HepG2 (cell line): Measurements from ENCODE around the gene ZNF530. TPM values are rescaled to one million over a fixed set of nuclear protein-coding genes. Genes with fewer than 3 reads are reported as not detected.

Experiments used
- FOXK2 ChIP-seq: fragments of 450-650 bp; IDR thresholded peaks from 2 replicates; pipeline ENCODE4 v1.6.1; 2016
- GFI1 ChIP-seq: sonication (generic); formaldehyde crosslinking; IDR thresholded peaks from 2 replicates; pipeline ENCODE4 v1.5.0; 2020; ENCODE audit warnings: missing genetic modification reagents, mild to moderate bottlenecking, borderline replicate concordance
- HOXA5 ChIP-seq: sonication (generic); formaldehyde crosslinking; IDR thresholded peaks from 2 replicates; pipeline ENCODE4 v1.4.0; 2020; ENCODE audit warnings: missing genetic modification reagents
- KAT8 ChIP-seq: IDR thresholded peaks from 2 replicates; pipeline ENCODE4 v1.6.1; 2016; ENCODE audit warnings: missing genetic modification reagents, missing compliant biosample characterization
- MXD1 ChIP-seq: sonication (generic); formaldehyde crosslinking; IDR thresholded peaks from 2 replicates; pipeline ENCODE4 v1.4.0; 2020; ENCODE audit warnings: mild to moderate bottlenecking, missing genetic modification reagents
- RCOR2 ChIP-seq: IDR thresholded peaks from 2 replicates; pipeline ENCODE4 v1.6.1; 2016; ENCODE audit warnings: missing biosample characterization, missing genetic modification reagents
- REPIN1 ChIP-seq: sonication (generic); formaldehyde crosslinking; IDR thresholded peaks from 2 replicates; pipeline ENCODE4 v1.8.0; 2022; ENCODE audit warnings: missing genetic modification reagents, low read depth, mild to moderate bottlenecking, borderline replicate concordance
- SYNCRIP ChIP-seq: fragments of 200-400 bp; formaldehyde crosslinking; IDR thresholded peaks from 2 replicates; pipeline ENCODE4 v1.6.1; 2018; ENCODE audit warnings: mild to moderate bottlenecking, low read depth, low read length; ENCODE audit not compliant: insufficient read depth
- TSC22D2 ChIP-seq: sonication (generic); formaldehyde crosslinking; IDR thresholded peaks from 2 replicates; pipeline ENCODE4 v1.5.1; 2020; ENCODE audit warnings: missing genetic modification reagents, mild to moderate bottlenecking, borderline replicate concordance
- ZBTB7B ChIP-seq: sonication (generic); formaldehyde crosslinking; IDR thresholded peaks from 2 replicates; pipeline ENCODE4 v1.4.0; 2020; ENCODE audit warnings: missing genetic modification reagents
- ZKSCAN1 ChIP-seq: fragments of 150-350 bp; IDR thresholded peaks from 2 replicates; pipeline ENCODE4 v1.6.1; 2014; ENCODE audit warnings: low read length
- ZNF251 ChIP-seq: sonication (generic); formaldehyde crosslinking; IDR thresholded peaks from 2 replicates; pipeline ENCODE4 v1.9.0; 2021; ENCODE audit warnings: mild to moderate bottlenecking, missing genetic modification reagents
- ZNF446 ChIP-seq: sonication (generic); formaldehyde crosslinking; IDR thresholded peaks from 2 replicates; pipeline ENCODE4 v1.5.0; 2020; ENCODE audit warnings: mild to moderate bottlenecking, missing genetic modification reagents
- ZNF549 ChIP-seq: sonication (generic); formaldehyde crosslinking; IDR thresholded peaks from 2 replicates; pipeline ENCODE4 v1.5.0; 2020; ENCODE audit warnings: missing genetic modification reagents
- ZNF589 ChIP-seq: sonication (generic); formaldehyde crosslinking; conservative IDR thresholded peaks from 2 replicates; pipeline ENCODE4 v1.8.0; 2022; ENCODE audit warnings: mild to moderate bottlenecking, moderate library complexity, missing genetic modification reagents
- ZNF672 ChIP-seq: sonication (generic); formaldehyde crosslinking; IDR thresholded peaks from 2 replicates; pipeline ENCODE4 v1.8.1; 2022; ENCODE audit warnings: missing genetic modification reagents
- polyA plus RNA-seq, 8 experiments: library from polyadenylated mRNA; depleted of rRNA in 3 of 8; stranded (reverse) in 7 of 8; unstranded in 1 of 8; fragments of >200 nt; fragmentation: Illumina TruSeq in 4 of 8; extraction: Trizol in 4 of 8; gene quantifications; 2 replicates each; pipeline versions ENCODE4 v1.2.1 to v1.2.3, GENCODE V29; 2011 to 2016; ENCODE audit warnings: low read depth in 4 of 8, missing spikeins in 1 of 8, mixed read lengths in 1 of 8; ENCODE audit not compliant: insufficient read depth in 1 of 8
- total RNA-seq, 5 experiments: library from RNA; depleted of rRNA; stranded (reverse); fragments of >200 nt; fragmentation: Illumina TruSeq; extraction: Trizol; gene quantifications; 2 replicates each; pipeline ENCODE4 v1.2.3, GENCODE V29; 2016; ENCODE audit warnings: low read depth in 1 of 5
- TF ChIP-seq, protein P1 (sequence below): sonication (generic); formaldehyde crosslinking; IDR thresholded peaks from 2 replicates; pipeline ENCODE4 v1.4.0; 2020; ENCODE audit warnings: mild to moderate bottlenecking, missing genetic modification reagents
- TF ChIP-seq, protein P2 (sequence below): sonication (generic); formaldehyde crosslinking; IDR thresholded peaks from 2 replicates; pipeline ENCODE4 v1.4.0; 2020; ENCODE audit warnings: missing genetic modification reagents
- TF ChIP-seq, protein P3 (sequence below): sonication (generic); formaldehyde crosslinking; IDR thresholded peaks from 2 replicates; pipeline ENCODE4 v1.8.0; 2022; ENCODE audit warnings: missing genetic modification reagents, mild to moderate bottlenecking, inconsistent platforms, borderline replicate concordance

Gene ZNF530
- total and polyA plus RNA-seq, 2 of the 13 experiments (the other 11 are each of a cell fraction or from before 2014, with no cell fraction given), result 1.1 to 7.8 TPM

DNA sequence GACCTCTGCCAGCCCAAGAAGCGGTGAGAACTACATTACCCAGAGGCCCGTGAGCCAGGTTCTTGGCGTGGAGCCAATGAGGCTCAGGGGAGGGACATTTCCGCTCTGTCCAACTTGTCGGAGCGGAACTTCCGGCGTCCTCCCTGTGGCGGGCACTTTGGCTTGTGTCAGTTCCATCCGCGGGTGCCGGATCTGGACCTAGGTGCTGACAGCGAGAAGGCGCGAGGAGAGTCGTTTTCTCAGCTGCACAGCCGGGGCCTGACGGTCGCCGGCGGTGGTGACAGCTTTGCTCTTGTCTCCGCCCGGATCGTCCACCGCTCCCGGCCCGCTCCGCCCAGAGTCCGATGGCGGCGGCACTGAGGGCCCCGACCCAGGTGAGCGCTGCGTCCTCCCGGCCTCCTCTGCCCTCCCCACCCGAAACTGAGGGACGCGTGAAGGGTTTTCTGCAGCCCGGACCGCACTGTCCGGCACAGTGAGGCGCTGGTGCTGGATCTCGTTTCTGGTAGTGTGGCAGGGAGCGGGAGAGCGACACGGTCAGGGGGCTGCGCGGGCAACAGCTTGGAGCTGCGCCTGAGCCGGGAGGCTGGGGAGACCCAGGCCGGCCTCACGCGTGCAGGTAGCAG, at the start of gene ZNF530 (continued):
- TF ChIP-seq, protein P1, sequence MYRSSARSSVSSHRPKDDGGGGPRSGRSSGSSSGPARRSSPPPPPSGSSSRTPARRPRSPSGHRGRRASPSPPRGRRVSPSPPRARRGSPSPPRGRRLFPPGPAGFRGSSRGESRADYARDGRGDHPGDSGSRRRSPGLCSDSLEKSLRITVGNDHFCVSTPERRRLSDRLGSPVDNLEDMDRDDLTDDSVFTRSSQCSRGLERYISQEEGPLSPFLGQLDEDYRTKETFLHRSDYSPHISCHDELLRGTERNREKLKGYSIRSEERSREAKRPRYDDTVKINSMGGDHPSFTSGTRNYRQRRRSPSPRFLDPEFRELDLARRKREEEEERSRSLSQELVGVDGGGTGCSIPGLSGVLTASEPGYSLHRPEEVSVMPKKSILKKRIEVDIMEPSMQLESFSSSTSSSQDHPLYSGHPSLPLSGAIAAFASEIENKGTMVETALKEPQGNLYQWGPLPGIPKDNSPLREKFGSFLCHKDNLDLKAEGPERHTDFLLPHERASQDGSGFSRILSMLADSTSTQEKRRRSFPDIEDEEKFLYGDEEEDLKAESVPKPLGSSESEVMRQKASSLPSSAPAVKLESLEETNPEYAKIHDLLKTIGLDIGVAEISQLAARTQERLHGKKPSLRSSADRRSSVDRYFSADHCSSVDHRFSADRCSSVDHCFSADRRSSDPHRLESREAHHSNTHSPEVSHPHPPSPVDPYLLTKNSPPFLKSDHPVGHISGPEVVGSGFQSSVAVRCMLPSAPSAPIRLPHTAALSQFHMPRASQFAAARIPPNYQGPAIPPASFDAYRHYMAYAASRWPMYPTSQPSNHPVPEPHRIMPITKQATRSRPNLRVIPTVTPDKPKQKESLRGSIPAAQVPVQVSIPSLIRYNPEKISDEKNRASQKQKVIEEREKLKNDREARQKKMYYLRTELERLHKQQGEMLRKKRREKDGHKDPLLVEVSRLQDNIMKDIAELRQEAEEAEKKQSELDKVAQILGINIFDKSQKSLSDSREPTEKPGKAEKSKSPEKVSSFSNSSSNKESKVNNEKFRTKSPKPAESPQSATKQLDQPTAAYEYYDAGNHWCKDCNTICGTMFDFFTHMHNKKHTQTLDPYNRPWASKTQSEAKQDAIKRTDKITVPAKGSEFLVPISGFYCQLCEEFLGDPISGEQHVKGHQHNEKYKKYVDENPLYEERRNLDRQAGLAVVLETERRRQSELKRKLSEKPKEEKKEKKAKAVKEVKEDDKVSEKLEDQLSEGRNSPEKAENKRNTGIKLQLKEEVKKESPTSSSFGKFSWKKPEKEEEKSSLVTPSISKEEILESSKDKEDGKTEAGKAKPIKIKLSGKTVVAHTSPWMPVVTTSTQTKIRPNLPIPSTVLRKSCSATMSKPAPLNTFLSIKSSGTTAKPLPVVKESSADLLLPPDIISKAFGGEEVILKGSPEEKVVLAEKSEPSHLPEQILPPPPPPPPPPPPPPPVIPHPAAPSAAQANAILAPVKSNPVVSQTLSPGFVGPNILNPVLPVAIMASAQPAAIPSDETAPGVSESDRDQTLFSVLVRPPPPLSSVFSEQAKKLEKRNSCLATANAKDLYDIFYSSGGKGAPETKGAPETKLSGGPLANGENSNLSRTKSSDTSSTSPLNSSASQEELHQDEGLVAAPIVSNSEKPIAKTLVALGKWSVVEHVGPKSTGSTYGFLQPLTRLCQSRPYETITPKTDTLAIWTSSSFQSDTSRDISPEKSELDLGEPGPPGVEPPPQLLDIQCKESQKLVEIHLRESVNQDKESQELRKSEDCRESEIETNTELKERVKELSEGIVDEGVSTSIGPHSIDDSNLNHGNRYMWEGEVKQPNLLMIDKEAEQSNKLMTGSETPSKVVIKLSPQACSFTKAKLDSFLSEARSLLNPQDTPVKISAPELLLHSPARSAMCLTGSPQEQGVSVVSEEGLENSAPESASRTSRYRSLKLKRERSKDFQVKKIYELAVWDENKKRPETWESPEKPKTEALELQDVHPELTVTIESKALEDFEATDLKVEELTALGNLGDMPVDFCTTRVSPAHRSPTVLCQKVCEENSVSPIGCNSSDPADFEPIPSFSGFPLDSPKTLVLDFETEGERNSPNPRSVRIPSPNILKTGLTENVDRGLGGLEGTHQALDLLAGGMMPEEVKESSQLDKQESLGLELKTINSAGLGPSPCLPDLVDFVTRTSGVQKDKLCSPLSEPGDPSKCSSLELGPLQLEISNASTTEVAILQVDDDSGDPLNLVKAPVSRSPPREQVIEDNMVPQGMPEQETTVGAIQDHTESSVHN (CRISPR knock-in tag), result no peak
- TF ChIP-seq FOXK2 (no peak), ZKSCAN1 (no peak), ZNF589 (CRISPR knock-in tag) (no peak), KAT8 (CRISPR knock-in tag) (peak; percentile 94), MXD1 (CRISPR knock-in tag) (0 out of 2 replicates have a peak, but pooled peaks have one; percentile 43), HOXA5 (peak; percentile 78), ZNF446 (no peak), REPIN1 (CRISPR knock-in tag) (peak; percentile 64; the same call in 1 of the 2 replicates), TSC22D2 (CRISPR knock-in tag) (no peak), ZNF672 (CRISPR knock-in tag) (no peak), ZNF549 (CRISPR knock-in tag) (no peak), ZBTB7B (CRISPR knock-in tag) (no peak), ZNF251 (CRISPR knock-in tag) (no peak), GFI1 (CRISPR knock-in tag) (no peak), SYNCRIP (no peak), RCOR2 (CRISPR knock-in tag) (no peak)
- TF ChIP-seq, protein P2, sequence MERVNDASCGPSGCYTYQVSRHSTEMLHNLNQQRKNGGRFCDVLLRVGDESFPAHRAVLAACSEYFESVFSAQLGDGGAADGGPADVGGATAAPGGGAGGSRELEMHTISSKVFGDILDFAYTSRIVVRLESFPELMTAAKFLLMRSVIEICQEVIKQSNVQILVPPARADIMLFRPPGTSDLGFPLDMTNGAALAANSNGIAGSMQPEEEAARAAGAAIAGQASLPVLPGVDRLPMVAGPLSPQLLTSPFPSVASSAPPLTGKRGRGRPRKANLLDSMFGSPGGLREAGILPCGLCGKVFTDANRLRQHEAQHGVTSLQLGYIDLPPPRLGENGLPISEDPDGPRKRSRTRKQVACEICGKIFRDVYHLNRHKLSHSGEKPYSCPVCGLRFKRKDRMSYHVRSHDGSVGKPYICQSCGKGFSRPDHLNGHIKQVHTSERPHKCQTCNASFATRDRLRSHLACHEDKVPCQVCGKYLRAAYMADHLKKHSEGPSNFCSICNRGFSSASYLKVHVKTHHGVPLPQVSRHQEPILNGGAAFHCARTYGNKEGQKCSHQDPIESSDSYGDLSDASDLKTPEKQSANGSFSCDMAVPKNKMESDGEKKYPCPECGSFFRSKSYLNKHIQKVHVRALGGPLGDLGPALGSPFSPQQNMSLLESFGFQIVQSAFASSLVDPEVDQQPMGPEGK (CRISPR knock-in tag), result peak; percentile 29
- TF ChIP-seq, protein P3, sequence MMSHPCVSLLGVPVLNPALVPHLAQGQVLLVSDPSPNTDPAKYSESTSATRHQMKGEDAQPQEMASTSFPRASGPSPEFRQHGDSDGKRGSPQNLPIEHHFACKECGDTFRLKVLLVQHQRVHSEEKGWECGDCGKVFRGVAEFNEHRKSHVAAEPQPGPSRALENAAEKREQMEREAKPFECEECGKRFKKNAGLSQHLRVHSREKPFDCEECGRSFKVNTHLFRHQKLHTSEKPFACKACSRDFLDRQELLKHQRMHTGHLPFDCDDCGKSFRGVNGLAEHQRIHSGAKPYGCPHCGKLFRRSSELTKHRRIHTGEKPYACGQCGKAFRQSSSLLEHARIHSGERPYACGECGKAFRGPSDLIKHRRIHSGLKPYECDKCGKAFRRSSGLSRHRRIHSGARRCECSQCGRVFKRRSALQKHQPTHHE (CRISPR knock-in tag), result no peak; the same call in 1 of the 2 replicates
